A549 treated with Hydrocortisone at 1 μM for 4 hours (cell line): ENCODE results near the gene EPB42. TPM values are rescaled to one million over a fixed set of nuclear protein-coding genes. Genes with fewer than 3 reads are reported as not detected.

Source experiments
- total RNA-seq: library from RNA; stranded (reverse); fragments of 200-300 nt; extraction: Qiagen RNA extraction; gene quantifications from 5 replicates; pipeline ENCODE4 v1.2.3, GENCODE V29; 2022

EPB42 gene
- not detected in 5 replicates for total RNA-seq

GRCh38 chr15:43220991-43221403 is at the start of gene EPB42:
Gene EPB42, minus strand, starts transcription at chr15:43221018. Its CDS starts 193 bp downstream, at chr15:43220825.

GRCh38 chr15:43266834-43267233 is 46.0 kb upstream of the EPB42 start, which contains the start of gene TGM5:
Gene TGM5, minus strand, starts transcription at chr15:43266928. Its CDS starts 79 bp downstream, at chr15:43266849.

GRCh38 chr15:43185157-43186002 is 35.4 kb downstream of the EPB42 start, which contains the start of gene CCNDBP1:
Gene CCNDBP1, plus strand, starts transcription at chr15:43185403. Its CDS starts 96 bp downstream, at chr15:43185499.

Other genes starting within 250 kb of the EPB42 start
- gene UBR1, start 115.0 kb downstream of the EPB42 start, total RNA-seq = 3.3 to 5.3 TPM (median 4.2 TPM) in 5 replicates
- 8.8 to 10.3 TPM (median 9.5 TPM) in 5 replicates for gene TMEM62, start 87.4 kb downstream of the EPB42 start, total RNA-seq
- gene CCNDBP1, start 35.6 kb downstream of the EPB42 start, total RNA-seq = 25.9 to 28.5 TPM (median 26.4 TPM) in 5 replicates
- gene TGM5, start 45.9 kb upstream of the EPB42 start, total RNA-seq = not detected in 5 replicates
- gene TGM7, start 81.2 kb upstream of the EPB42 start, total RNA-seq = not detected in 5 replicates
- gene LCMT2, start 109.6 kb upstream of the EPB42 start, total RNA-seq = 6.0 to 8.2 TPM (median 6.9 TPM) in 5 replicates
- gene ZSCAN29, start 150.0 kb upstream of the EPB42 start, total RNA-seq = 6.7 to 11.6 TPM (median 8.7 TPM) in 5 replicates
- gene TUBGCP4, start 150.1 kb upstream of the EPB42 start, total RNA-seq = 4.7 to 6.8 TPM (median 6.0 TPM) in 5 replicates